Fibroblast of gingiva (primary cell): ENCODE results near the gene ABCB1.

ENCODE experiments used
- DNase-seq: peaks from one replicate; pipeline ENCODE4 v3.0.0-alpha.2; 2011; ENCODE audit warnings: low read depth

The ABCB1 gene

GRCh38 chr7:87512906-87513305, 87.8 kb downstream of the ABCB1 start:
- peak; percentile 34 for DNase-seq

GRCh38 chr7:87511510-87511909, 89.2 kb downstream of the ABCB1 start:
- DNase-seq = no peak

- DNase-seq = no peak
These were observed 90.2 kb downstream of the ABCB1 start for GRCh38 chr7:87510411-87510875.

GRCh38 chr7:87507446-87507845, 93.2 kb downstream of the ABCB1 start:
- no peak for DNase-seq

- peak; percentile 18 for DNase-seq
These were observed 94.2 kb downstream of the ABCB1 start for GRCh38 chr7:87506246-87507180.

- DNase-seq = no peak
These were observed 95.0 kb downstream of the ABCB1 start for GRCh38 chr7:87505557-87506245.

- DNase-seq = no peak
These were observed 95.6 kb downstream of the ABCB1 start for GRCh38 chr7:87505122-87505521.

- no peak for DNase-seq
These were observed 101.2 kb downstream of the ABCB1 start for GRCh38 chr7:87499494-87499893.

GRCh38 chr7:87498893-87499292, 101.8 kb downstream of the ABCB1 start:
- DNase-seq = no peak

GRCh38 chr7:87497482-87497881, 103.2 kb downstream of the ABCB1 start:
- no peak for DNase-seq

GRCh38 chr7:87495366-87495765, 105.3 kb downstream of the ABCB1 start:
- DNase-seq = no peak

GRCh38 chr7:87494454-87494853, 106.2 kb downstream of the ABCB1 start:
- no peak for DNase-seq

GRCh38 chr7:87483131-87483530, 117.6 kb downstream of the ABCB1 start:
- no peak for DNase-seq

GRCh38 chr7:87482115-87482514, 118.6 kb downstream of the ABCB1 start:
- DNase-seq = no peak

GRCh38 chr7:87480386-87480785, 120.3 kb downstream of the ABCB1 start:
- no peak for DNase-seq

- no peak for DNase-seq
These were observed 120.7 kb downstream of the ABCB1 start for GRCh38 chr7:87479951-87480350.

- no peak for DNase-seq
These were observed 124.5 kb downstream of the ABCB1 start for GRCh38 chr7:87476179-87476557.

GRCh38 chr7:87475359-87476178, 125.1 kb downstream of the ABCB1 start, which contains the start of gene ABCB4:
Gene ABCB4, minus strand, starts transcription at chr7:87475680. Its CDS starts 215 bp downstream, at chr7:87475465.
- DNase-seq = no peak

GRCh38 chr7:87474533-87475358, 125.9 kb downstream of the ABCB1 start:
- DNase-seq = peak; percentile 20

- peak; percentile 61 for DNase-seq
These were observed 126.7 kb downstream of the ABCB1 start for GRCh38 chr7:87473986-87474385.

GRCh38 chr7:87473192-87473591, 127.5 kb downstream of the ABCB1 start:
- DNase-seq = no peak
